Suppressor macrophage treated with lipopolysaccharide for 1 hour (primary cell): ENCODE results near the gene TNS4.

Source experiments
- DNase-seq, 3 donors: peaks; one replicate each; pipeline ENCODE4 v3.0.0-alpha.2; 2020 to 2022

Gene TNS4

DNA sequence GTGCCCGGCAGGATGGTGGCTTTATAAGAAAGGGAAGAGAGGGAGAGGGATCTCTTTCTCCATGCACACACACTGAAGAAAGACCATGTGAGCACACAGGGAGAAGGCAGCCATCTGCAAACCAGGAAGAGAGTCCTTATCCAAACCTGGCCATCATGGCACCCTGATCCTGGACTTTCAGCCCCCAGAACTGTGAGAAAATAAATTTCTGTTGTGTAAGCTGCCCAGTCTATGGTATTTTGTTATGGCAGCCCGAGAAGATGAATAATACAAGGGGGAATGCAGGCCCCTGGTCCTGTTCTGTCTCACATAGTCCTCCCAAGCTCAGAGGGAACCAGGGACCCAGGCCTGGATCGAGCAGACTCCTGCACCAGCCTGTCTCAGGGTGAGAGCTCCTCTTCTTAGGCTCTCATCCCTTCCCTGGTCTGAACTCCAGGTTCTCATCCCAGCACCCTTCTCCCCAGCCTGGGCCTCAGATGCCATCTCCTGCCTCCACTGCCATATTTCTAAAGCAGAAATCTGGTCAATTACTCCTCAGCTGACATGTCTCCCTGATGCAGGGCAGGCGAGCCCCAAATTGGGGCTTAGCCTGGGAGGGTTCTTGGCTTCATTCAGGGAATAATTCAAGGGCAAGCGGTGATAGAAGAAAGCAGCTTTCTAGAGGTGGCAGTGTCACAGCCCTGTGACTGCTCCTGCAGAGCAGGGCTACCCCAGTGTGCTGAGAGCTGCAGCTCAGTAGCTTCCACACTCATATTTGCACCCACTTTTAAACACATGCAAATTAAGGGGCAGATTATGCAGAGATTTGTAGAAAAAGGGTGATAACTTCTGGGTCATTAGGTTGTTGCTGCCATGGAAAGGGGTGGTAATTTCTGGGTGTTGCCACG lies 29.3 kb downstream of the TNS4 start:
- DNase-seq, result no peak

DNA sequence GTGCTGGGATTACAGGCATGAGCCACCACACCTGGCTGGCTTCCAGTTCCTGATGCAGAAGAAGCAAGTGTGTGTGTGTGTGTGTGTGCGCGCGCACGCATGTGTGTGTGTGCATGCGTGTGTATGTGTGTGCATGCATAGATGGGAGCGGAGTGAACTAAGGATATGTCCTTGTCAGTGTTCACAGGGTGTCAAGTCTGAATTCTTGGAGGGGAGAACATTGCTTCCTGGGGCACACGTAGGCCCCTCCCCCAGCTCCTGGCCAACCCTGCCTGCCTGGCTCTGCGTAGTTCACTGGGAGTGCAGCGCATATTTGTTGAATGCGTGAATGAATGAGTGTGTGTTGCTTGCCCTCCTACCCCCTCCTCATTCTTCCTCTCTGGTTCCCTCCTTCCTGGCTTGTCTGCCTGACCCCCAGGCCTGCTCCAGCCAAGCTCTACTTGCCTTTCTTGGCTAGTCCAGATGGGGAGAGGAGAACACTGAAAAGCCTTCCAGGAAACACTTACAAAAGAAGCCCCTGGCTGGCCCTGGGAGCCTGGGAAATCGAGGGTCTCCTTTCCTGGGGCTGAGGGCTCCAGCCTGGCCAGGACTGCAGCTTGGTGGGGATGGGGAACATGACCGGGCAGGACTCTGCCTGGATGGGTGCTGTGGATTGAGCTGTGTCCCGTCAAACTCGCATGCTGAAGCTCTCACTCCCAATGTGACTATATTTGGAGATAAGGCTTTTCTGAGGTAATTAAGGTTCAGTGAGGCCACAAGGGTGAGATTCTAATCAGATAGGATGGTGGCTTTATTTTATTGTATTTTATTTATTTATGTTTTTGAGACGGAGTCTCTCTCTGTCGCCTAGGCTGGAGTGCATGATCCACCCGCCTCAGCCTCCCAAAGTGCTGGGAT lies 30.2 kb downstream of the TNS4 start:
- DNase-seq, result no peak

- no peak for DNase-seq
These were observed 31.4 kb downstream of the TNS4 start for GRCh38 chr17:40469805-40470675.

- no peak for DNase-seq
These were observed 32.9 kb downstream of the TNS4 start for GRCh38 chr17:40468560-40468959.

DNA sequence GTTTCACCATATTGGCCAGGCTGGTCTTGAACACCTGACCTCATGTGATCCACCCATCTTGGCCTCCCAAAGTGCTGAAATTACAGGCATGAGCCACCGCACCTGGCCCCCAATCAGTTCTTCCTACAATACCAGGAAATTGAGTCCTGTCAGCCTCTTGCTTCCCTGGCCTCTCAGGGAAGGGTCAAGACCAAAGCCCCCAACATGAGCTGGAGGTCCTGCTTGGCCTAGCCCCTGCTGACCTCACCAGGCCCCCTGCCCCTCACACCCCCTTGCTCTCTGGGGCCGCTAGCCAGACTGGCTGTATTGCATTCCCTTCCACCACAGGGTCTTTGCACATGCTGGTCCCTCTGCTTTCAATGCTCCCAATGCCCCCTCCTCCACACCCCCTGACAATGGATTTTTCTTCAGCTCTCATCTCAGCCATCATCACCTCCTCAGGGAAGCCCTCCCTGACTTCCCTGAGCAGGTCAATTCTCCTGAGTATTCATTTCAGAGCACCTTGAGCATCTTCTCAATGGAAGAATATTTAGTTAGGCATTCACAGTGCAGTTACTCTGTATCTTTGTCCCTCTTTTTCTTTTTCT lies 34.0 kb downstream of the TNS4 start:
- DNase-seq, result no peak

DNA sequence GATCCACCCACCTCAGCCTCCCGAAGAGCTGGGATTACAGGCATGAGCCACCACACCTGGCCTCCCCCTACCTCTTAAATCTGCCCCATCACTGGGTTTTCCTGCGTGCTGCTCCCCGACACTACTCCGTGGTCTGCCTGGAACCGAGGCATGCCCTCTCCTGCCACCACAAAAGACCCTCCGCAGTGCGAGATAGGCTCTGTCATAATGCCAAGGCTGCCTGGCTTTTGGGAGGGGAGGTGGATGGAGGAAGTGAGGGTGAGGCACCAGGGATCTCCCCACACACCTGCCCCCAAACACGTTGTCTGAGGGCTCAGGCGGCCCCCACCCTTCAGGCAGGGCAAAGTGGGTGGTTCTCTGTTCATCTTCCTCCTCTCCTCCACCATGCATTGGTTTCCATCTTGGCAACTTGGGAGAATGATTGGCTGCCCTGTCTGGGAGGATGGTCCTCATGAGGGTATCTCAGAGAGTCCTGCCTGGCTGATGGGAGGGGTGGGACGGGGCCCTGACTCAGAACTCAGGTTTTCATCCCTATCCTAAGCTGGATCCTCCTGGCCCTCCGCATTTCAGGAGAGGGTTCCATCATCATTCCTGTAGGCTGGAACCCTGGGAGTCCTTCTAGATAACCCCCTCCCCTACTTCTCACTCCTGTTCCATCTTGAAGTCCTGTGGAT lies 35.0 kb downstream of the TNS4 start:
- no peak for DNase-seq

- no peak for DNase-seq
These were observed 37.0 kb downstream of the TNS4 start for GRCh38 chr17:40464392-40464855.

- DNase-seq, result no peak
These were observed 38.3 kb downstream of the TNS4 start for GRCh38 chr17:40463122-40463550.

GRCh38 chr17:40462343-40463121 lies 38.9 kb downstream of the TNS4 start:
- no peak for DNase-seq

DNA sequence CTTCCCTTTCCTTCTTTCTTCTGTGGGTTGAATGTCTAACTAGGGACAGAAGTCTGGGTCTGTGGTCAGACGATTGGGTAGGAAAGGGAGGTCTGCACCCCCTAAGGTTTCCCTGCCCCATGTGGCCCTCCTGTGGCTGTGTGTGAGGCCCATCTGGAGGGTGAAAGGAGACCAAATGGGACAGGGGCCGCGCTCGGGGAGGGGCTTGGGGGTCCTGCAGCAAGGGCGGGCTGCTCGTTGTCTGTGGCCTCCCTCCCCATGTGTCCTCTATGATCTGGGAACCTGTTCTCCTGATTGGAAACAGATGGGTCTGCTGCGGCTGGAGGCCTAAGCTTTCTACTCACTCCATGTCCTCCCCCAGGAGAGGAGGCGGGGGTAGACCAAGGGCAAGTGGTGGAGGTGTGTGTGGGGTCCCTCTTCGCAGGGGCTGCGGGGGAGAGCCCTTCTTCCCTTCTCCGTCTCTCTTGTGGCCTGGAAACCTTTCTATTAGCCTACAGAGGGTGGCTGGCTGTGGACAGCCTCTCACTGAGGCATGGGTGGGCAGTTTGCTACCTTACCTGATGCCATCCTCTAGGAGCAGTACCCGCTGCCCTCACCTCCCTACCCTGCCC lies 39.6 kb downstream of the TNS4 start:
- no peak for DNase-seq

DNA sequence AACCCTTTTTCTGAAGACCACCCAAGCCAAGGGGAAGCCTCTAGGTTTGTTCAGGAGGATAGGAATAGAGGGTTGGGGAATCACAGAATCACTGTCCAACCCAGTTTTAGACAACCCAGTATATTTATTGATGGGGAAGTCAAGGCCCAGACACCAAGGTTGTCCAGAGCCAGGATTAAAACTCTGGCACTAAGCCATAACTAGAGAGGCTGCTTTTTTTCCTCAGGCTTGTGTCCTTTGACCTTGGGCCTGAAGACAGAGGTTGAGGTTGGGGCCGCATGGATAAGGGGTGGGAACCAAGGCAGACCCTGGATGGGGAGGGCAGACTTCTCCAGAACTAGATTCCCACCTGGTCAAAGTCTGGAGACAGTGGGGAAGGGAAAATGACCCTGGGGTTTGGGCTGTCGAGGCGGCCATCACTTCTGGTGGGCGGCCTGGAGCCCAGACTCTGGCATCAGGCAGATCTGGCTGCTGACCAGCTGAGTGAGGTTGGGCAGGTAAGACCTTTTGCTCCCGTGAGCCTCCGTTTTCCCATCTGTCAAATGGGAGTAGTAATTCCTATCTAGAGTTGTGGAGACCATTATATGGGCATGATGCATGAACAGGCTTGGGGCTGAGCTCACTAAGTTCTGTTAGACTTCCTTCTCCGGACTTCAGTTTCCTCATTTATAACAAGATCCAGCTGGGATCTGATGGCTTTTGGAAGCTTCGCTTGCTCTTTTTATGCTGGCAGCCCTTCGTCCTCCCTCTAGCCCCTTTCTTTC lies 40.3 kb downstream of the TNS4 start:
- DNase-seq, result no peak

DNA sequence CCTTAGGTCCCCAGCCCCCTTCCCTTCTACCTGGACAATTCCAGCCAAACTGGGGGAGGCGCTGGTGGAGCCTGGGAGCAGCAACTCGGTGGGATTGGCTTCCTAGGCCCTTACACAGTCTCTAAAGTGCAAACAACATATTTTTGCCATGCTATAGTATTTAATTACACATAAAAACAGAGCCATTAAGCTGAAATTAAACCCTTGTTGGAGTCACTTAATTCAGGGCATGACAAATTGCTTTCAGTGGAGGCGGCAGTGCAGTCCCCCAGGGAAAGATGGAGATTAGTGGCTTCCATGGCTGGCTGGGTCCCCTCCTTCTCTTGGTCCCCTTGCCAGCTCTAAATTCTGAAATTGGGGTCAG lies 40.8 kb downstream of the TNS4 start:
- no peak for DNase-seq

DNA sequence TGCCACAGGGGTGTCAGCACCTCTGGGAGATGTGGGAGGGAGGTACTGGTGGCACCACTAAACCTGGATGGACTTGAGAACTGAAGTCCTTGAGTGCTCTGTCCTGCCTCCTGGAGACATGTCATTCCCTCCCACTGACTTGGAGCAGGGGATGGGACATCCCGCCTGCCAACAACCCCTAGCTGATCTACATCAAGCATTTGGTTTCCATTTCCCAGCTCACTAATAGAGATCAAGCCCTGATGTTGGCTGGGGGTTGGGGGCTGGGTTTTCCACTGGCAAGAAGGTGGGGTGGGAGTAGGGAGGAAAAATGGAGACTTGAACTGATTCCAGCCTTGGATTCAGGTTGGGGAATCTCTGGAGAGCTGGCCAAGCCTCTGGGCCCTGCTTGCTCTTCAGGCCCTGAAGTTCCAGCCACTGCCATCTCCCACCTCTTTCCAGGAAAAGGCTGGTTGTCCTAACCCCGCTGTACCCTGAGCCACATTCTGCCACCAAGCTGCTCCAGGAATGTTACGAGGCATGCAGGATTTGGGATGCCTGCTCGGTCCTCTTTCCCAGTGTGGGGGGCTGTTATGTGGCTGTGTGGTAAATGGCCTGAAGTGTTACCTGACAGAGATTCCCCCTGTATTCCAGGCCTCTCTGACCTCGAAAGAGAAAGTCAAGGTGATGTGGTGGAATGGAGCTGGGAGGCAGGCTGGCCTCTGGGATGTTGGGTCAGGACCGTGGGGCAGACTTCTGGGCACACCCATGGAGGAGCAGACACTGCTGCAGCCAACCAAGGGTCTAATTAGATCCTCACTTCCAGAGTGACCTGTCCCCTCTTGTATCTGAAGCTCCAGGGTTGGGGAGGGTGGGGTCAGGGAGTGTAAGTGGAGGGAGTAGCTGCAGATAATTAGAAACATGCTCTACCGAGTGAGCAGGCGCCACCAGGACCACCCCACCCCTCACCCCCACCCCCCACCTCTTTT lies 41.5 kb downstream of the TNS4 start:
- no peak for DNase-seq

- DNase-seq, result no peak
These were observed 42.5 kb downstream of the TNS4 start for GRCh38 chr17:40458851-40459482.

DNA sequence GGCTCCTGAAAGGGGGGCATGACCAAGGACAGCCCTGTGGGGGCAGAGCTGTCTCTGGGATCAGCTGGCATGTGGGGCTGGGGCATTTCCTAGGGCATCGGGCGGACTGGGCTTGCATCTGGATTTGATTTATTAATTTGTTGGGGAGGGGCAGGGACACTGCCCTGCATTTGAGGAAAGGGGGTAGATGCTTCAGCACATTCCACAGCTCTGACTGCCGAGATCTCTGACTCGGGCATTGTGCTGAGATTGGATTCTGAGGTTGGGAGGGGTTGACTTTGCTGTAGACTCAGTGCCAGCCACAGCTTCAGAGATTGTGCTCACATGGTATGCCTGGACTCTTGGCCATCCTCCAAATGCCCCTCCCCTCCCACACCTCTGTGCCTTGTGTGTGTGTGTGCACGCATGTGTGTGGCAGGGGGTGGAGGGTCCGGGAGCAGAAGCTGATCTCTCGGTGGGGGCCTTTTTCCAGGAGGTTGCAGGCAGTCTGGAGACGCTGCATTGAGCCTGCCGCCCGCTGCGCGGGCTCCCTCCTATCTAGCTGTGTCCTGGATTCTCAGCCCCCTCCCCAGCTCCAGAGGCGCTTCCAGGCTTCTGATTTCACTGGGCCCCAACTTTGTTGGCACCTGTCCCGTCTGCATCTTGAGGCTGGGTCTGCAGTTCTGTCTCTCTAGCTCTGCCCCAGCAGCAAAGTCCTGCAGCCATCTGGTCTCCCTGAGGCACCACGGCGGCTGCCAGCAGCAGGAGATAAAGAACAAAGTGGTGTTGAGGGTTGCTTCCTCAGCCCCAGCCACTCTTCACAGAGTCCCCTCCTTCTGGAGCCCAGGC lies 43.2 kb downstream of the TNS4 start:
- no peak for DNase-seq

GRCh38 chr17:40457369-40457768 lies 44.1 kb downstream of the TNS4 start:
- no peak for DNase-seq

- no peak for DNase-seq
These were observed 44.9 kb downstream of the TNS4 start for GRCh38 chr17:40456396-40456951.
